Tibial artery (tissue), 4 donors: ENCODE results near the gene INHBB.

Experiments
- DNase-seq, 2 donors: peaks; one replicate each; pipeline ENCODE4 v3.0.0-alpha.2; 2019
- H3K27ac ChIP-seq, 2 donors: fragments of 200-600 bp; sonication (generic) in 1 of 2; 1 replicate in 1 of 2; 2 replicates in 1 of 2; pipeline ENCODE4 v1.5.1; 2018 to 2019; ENCODE audit warnings: mild to moderate bottlenecking in 1 of 2
- H3K27me3 ChIP-seq, 2 donors: fragments of 200-600 bp; sonication (generic) in 1 of 2; one replicate each; pipeline versions ENCODE4 v1.5.1 to v1.6.0; 2016 to 2019
- H3K36me3 ChIP-seq, 3 donors: fragments of 200-600 bp; sonication (generic) in 2 of 3; one replicate each; pipeline ENCODE4 v1.5.1; 2016 to 2019; ENCODE audit warnings: mild to moderate bottlenecking in 2 of 3
- H3K4me1 ChIP-seq, 4 donors: fragments of 200-600 bp; sonication (generic) in 2 of 4; 1 replicate in 3 of 4; 2 replicates in 1 of 4; pipeline ENCODE4 v1.5.1; 2016 to 2019
- H3K4me3 ChIP-seq, 2 donors: fragments of 200-600 bp; sonication (generic) in 1 of 2; 1 replicate in 1 of 2; 2 replicates in 1 of 2; pipeline ENCODE4 v1.5.1; 2018 to 2019; ENCODE audit warnings: mild to moderate bottlenecking in 2 of 2
- H3K9me3 ChIP-seq, 3 donors: fragments of 200-600 bp; sonication (generic) in 1 of 3; one replicate each; pipeline ENCODE4 v1.5.1; 2016 to 2019
- intact Hi-C: fragments of 100-400 bp; cut with DNase I; formaldehyde crosslinking; loops from one replicate; pipeline ENCODE4 v1.15.0; 2023; ENCODE audit warnings: low total_unique reads
- TF ChIP-seq, protein P1 (sequence below), 2 experiments: fragments of 200-600 bp in 1 of 2; fragments of 450-650 bp in 1 of 2; IDR thresholded peaks; one replicate each; pipeline ENCODE4 v1.5.1; 2017 to 2019; ENCODE audit warnings: antibody characterized with exemption in 2 of 2, mild to moderate bottlenecking in 1 of 2, moderate library complexity in 1 of 2

INHBB gene

DNA sequence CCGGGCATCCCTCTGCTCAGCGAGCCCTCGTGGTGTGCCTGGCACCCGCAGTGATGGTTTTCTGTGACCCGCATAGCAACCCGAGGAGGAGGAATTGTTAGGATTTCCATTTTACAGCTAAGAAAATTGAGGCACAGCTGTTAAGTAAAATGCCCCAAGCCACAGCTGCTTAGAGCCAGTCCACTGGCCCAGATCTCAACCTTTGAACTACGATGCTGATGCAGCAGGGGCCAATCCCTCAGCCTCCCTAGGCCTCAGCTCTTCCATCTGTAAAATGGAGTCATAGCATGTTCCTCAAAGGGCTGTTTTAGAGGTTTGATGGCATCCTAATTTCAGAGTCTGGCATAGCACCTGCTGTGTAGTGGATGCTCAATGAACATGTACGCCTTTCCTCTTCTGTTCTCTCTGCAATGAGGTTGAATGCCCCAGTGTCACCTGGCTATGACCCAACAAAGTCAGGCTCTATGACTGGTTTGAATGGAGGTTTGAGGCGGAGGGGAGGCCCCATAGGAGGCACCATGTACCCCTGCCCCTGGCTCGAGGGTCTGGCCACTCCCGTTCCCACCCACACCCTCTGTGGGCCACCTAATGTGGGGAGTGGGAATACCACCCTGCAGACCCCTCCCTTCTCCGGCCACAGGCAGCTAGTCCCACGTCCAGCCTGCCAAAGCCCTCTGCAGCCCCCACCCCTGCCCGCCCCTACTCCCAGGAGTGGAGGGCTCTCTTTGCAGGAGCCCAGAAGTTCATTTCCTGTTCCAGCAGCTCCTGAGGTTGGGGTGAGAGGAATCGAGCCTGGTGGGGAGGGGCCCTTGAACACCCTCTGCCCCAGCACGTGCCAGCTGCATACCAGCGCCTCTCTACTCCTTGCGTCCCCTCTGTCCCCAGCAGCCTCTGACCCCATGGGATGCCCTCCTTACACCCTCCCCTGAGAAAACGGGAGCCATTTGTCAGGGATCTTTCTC lies 31.0 kb downstream of the INHBB start:
- Histone ChIP-seq H3K27ac (no peak overlapping the region), H3K4me1 (no peaks in the 10 kb centered on the region), H3K36me3 (no peaks in the 10 kb centered on the region), H3K27me3 (peaks cover 0 to 40% of the 10 kb centered on the region in 2 donors), H3K9me3 (no peaks in the 10 kb centered on the region), H3K4me3 (no peak overlapping the region)
- TF ChIP-seq, protein P1, sequence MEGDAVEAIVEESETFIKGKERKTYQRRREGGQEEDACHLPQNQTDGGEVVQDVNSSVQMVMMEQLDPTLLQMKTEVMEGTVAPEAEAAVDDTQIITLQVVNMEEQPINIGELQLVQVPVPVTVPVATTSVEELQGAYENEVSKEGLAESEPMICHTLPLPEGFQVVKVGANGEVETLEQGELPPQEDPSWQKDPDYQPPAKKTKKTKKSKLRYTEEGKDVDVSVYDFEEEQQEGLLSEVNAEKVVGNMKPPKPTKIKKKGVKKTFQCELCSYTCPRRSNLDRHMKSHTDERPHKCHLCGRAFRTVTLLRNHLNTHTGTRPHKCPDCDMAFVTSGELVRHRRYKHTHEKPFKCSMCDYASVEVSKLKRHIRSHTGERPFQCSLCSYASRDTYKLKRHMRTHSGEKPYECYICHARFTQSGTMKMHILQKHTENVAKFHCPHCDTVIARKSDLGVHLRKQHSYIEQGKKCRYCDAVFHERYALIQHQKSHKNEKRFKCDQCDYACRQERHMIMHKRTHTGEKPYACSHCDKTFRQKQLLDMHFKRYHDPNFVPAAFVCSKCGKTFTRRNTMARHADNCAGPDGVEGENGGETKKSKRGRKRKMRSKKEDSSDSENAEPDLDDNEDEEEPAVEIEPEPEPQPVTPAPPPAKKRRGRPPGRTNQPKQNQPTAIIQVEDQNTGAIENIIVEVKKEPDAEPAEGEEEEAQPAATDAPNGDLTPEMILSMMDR (IDR thresholded peaks at IDR 0.05), result no peak
- intact Hi-C loops, result no loop called here
- no peak for DNase-seq

DNA sequence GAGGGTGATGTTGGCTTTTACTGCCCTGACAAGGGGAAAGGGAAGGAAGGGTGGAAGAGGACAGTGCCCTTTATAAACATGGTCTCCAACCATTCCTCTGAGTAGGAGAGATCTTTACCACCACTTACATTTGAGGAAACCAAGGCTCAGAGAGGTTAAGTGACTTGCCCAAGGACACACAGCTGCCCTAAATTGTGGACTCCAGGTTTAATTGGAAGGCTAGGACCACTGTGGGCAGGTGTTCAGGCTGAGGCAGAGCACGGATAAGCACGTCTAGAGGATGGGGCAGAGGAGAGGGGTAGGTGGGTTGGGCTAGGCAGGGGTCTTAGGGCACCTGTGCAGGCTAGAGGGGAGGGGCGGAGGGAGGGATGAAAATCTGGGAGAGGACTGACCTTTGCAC lies 32.7 kb downstream of the INHBB start:
- H3K27me3 ChIP-seq, result peaks cover 0 to 40% of the 10 kb centered on the region in 2 donors
- no peaks in the 10 kb centered on the region for H3K36me3 ChIP-seq
- intact Hi-C loops, result no loop called here
- H3K27ac ChIP-seq, result no peak overlapping the region
- no peak overlapping the region for H3K4me3 ChIP-seq
- H3K9me3 ChIP-seq, result no peaks in the 10 kb centered on the region
- TF ChIP-seq, protein P1 (IDR thresholded peaks at IDR 0.05), result no peak
- no peaks in the 10 kb centered on the region for H3K4me1 ChIP-seq
- DNase-seq, result no peak

DNA sequence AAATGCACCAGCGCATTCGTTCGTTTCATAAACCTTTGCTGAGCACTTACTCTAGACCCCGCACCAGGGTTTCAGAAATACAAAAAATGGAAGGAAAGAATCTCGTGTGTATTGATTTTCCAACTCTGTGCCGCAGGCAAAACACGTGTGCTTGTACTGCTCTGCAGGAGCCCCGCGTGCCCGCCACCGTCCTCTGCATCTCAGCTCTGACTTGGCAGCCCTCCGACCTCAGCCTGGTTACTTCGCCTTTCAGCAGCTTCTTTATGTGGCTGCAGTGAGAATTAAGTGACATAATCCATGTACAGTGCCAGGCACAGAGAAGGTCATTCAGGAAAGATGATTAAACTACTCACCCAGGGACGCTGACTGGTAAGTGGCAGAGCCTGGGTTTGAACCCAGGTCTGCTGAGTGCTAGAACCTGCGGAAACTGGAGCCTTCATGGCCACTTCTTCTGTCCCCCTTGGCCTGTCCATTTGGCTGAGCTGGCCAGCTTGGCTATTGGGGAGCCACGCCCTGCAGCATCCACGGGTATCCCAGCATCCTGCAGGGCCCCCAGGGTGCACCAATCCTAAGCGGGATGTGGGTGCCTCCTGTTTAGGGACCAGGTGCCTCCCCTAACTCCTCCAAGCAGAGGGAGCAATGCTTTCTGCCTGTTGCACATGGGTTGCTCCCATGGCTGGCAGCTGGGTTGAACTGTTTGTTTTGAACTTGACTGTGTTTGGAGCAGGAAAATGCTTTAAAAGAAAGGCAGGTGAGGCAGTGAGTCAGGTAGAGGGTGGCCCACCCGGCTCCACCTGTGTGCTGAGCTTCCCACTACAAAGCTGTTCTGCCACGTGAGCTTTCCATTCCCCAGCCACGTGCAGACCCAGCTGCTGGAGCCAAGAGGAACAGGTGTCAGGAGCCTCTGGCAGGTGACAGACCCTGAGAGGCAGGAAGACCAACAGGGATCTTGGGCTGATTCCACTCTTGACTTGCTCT lies 34.3 kb downstream of the INHBB start:
- no peak for DNase-seq
- H3K27me3 ChIP-seq, result peaks cover 0 to 40% of the 10 kb centered on the region in 2 donors
- no peaks in the 10 kb centered on the region for H3K4me1 ChIP-seq
- TF ChIP-seq, protein P1 (IDR thresholded peaks at IDR 0.05), result no peak
- H3K9me3 ChIP-seq, result no peaks in the 10 kb centered on the region
- intact Hi-C loops, result no loop called here
- no peak overlapping the region for H3K4me3 ChIP-seq
- H3K36me3 ChIP-seq, result no peaks in the 10 kb centered on the region
- no peak overlapping the region for H3K27ac ChIP-seq

DNA sequence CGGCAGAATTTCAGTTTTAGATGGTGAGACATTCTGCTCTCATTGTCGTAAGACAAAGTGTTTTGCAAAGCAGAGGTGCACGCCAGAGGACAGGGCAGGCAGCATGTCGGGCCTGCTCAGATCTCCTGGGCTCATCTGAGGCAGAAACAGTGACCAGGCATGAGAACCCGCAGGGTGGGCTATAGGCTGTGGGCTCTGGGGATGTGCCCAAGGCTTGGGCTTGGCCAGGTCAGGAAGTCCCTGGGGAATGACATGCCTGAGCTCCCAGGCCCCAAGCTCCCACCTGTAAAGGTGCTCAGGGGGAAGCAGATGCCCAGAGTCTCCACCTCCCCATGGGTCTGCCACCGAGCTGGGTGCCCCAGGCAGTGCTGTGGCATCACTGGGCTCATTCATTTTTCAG lies 35.3 kb downstream of the INHBB start:
- Histone ChIP-seq H3K4me3 (no peak overlapping the region), H3K4me1 (no peaks in the 10 kb centered on the region), H3K36me3 (no peaks in the 10 kb centered on the region), H3K9me3 (no peaks in the 10 kb centered on the region), H3K27me3 (peaks cover 0 to 33% of the 10 kb centered on the region in 2 donors), H3K27ac (no peak overlapping the region)
- intact Hi-C loops, result no loop called here
- DNase-seq, result no peak
- TF ChIP-seq, protein P1 (IDR thresholded peaks at IDR 0.05), result no peak

DNA sequence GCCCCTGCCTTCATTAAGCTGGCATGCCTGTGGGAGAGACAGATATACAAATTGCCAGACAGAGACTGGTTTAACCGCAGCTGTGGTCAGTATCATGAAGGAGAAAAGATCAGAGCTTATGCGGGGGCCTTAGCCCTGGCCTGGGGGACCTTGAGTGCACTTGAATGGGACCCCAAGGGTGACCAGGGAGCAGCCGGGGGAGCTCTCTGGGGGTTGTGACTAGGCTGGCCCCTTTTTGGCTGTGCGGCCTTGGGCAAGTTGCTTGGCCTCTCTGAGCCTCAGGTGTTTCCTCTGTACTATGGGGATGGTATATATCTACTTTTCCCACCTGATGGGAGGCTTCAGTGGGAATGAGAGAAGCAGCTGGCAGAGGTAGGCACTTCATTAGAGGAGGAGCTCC lies 35.7 kb downstream of the INHBB start:
- H3K27me3 ChIP-seq, result peaks cover 0 to 29% of the 10 kb centered on the region in 2 donors
- DNase-seq, result no peak
- H3K9me3 ChIP-seq, result no peaks in the 10 kb centered on the region
- no peak overlapping the region for H3K27ac ChIP-seq
- no peaks in the 10 kb centered on the region for H3K36me3 ChIP-seq
- TF ChIP-seq, protein P1 (IDR thresholded peaks at IDR 0.05), result no peak
- no peak overlapping the region for H3K4me3 ChIP-seq
- intact Hi-C loops, result no loop called here
- no peaks in the 10 kb centered on the region for H3K4me1 ChIP-seq
